GM23338 (cell line): ENCODE measurements around the gene ATXN7. TPM values are rescaled to one million over a fixed set of nuclear protein-coding genes. Genes with fewer than 3 reads are reported as not detected.
A peak's percentile ranks its signal among the peaks of the same experiment; 100 is the strongest.

Source experiments
- ATAC-seq: fragments of 200-7000 bp; cut with Tn5 transposase; 3 replicates; pipeline ENCODE4 v1.9.1; 2020
- DNase-seq: peaks from one replicate; pipeline ENCODE4 v3.0.0-alpha.2; 2015; ENCODE audit warnings: low spot score
- H2AFZ ChIP-seq: fragments of 200-600 bp; sonication (generic); 2 replicates; pipeline ENCODE4 v1.8.0; 2016; ENCODE audit warnings: antibody characterized with exemption, mild to moderate bottlenecking, moderate library complexity
- H3F3A ChIP-seq: fragments of 200-600 bp; sonication (generic); replicated peaks from 2 replicates; pipeline ENCODE4 v1.8.0; 2017; ENCODE audit warnings: antibody characterized with exemption, mixed run types, low read depth
- H3K27ac ChIP-seq: fragments of 200-600 bp; sonication (generic); 2 replicates; pipeline ENCODE4 v1.6.1; 2016; ENCODE audit warnings: low read depth
- H3K27me3 ChIP-seq: fragments of 200-600 bp; sonication (generic); 2 replicates; pipeline ENCODE4 v1.8.0; 2016; ENCODE audit warnings: mild to moderate bottlenecking, mixed run types, moderate library complexity; ENCODE audit not compliant: insufficient read depth
- H3K36me3 ChIP-seq: fragments of 200-600 bp; sonication (generic); 2 replicates; pipeline ENCODE4 v1.8.0; 2016; ENCODE audit warnings: mild to moderate bottlenecking; ENCODE audit not compliant: insufficient read depth
- H3K4me1 ChIP-seq: fragments of 200-600 bp; sonication (generic); 2 replicates; pipeline ENCODE4 v1.8.0; 2016; ENCODE audit warnings: mild to moderate bottlenecking, moderate library complexity; ENCODE audit not compliant: insufficient read depth
- H3K4me2 ChIP-seq: fragments of 200-600 bp; sonication (generic); 2 replicates; pipeline ENCODE4 v1.7.1; 2017; ENCODE audit warnings: mixed run types
- H3K4me3 ChIP-seq: fragments of 200-600 bp; sonication (generic); 2 replicates; pipeline ENCODE4 v1.6.1; 2016; ENCODE audit warnings: mixed run types
- H3K79me2 ChIP-seq: fragments of 200-600 bp; sonication (generic); replicated peaks from 2 replicates; pipeline ENCODE4 v1.8.0; 2017; ENCODE audit warnings: mild to moderate bottlenecking; ENCODE audit not compliant: insufficient read depth
- H3K9me2 ChIP-seq: fragments of 200-600 bp; sonication (generic); 2 replicates; pipeline ENCODE4 v1.8.0; 2017; ENCODE audit not compliant: insufficient read depth
- H4K20me1 ChIP-seq: fragments of 200-600 bp; sonication (generic); replicated peaks from 2 replicates; pipeline ENCODE4 v1.8.0; 2017; ENCODE audit warnings: mild to moderate bottlenecking; ENCODE audit not compliant: insufficient read depth
- H3K27ac Mint-ChIP-seq: 2 replicates; pipeline ENCODE4 v1.8.0; 2020; ENCODE audit warnings: inconsistent platforms, mild to moderate bottlenecking, moderate library complexity, mixed read lengths
- H3K27me3 Mint-ChIP-seq: 3 replicates; pipeline ENCODE4 v1.8.0; 2022; ENCODE audit warnings: low read depth, mild to moderate bottlenecking, moderate library complexity, mixed read lengths, inconsistent platforms; ENCODE audit not compliant: insufficient read depth, poor library complexity
- H3K36me3 Mint-ChIP-seq: 3 replicates; pipeline ENCODE4 v1.8.0; 2021; ENCODE audit warnings: low read depth, mild to moderate bottlenecking, inconsistent platforms, moderate library complexity, mixed read lengths
- H3K4me1 Mint-ChIP-seq: 3 replicates; pipeline ENCODE4 v1.8.0; 2020; ENCODE audit warnings: mild to moderate bottlenecking, inconsistent platforms, mixed read lengths
- H3K4me3 Mint-ChIP-seq: 3 replicates; pipeline ENCODE4 v1.8.0; 2021; ENCODE audit warnings: moderate library complexity, mild to moderate bottlenecking, inconsistent platforms, mixed read lengths
- H3K9me3 Mint-ChIP-seq: 3 replicates; pipeline ENCODE4 v1.8.0; 2020; ENCODE audit warnings: moderate library complexity, mild to moderate bottlenecking, inconsistent platforms, mixed read lengths
- CREB1 ChIP-seq: fragments of 250-450 bp; sonication (Bioruptor Pico); IDR thresholded peaks from 2 replicates; pipeline ENCODE4 v1.5.0; 2020; ENCODE audit warnings: low read depth, mild to moderate bottlenecking, moderate library complexity
- EZH2 ChIP-seq: fragments of 200-600 bp; sonication (generic); IDR thresholded peaks from one replicate; pipeline ENCODE4 v1.8.0; 2017; ENCODE audit warnings: antibody characterized with exemption, mild to moderate bottlenecking, low read depth; ENCODE audit not compliant: unreplicated experiment
- EZH2phosphoT487 ChIP-seq: fragments of 200-600 bp; sonication (generic); IDR thresholded peaks from one replicate; pipeline ENCODE4 v1.8.1; 2018; ENCODE audit warnings: antibody characterized with exemption; ENCODE audit not compliant: unreplicated experiment
- JUNB ChIP-seq: IDR thresholded peaks from one replicate; pipeline ENCODE4 v1.6.1; 2016; ENCODE audit warnings: antibody characterized with exemption; ENCODE audit not compliant: unreplicated experiment
- NANOG ChIP-seq: IDR thresholded peaks from 2 replicates; pipeline ENCODE4 v1.6.1; 2016; ENCODE audit warnings: antibody characterized with exemption, borderline replicate concordance
- POLR2AphosphoS5 ChIP-seq: IDR thresholded peaks from 2 replicates; pipeline ENCODE4 v1.6.1; 2016; ENCODE audit warnings: antibody characterized with exemption, low read depth
- STAT1 ChIP-seq: IDR thresholded peaks from one replicate; pipeline ENCODE4 v1.6.1; 2016; ENCODE audit warnings: antibody characterized with exemption; ENCODE audit not compliant: unreplicated experiment
- ZNF114 ChIP-seq: fragments of 250-450 bp; sonication (Bioruptor Pico); IDR thresholded peaks from 2 replicates; pipeline ENCODE4 v1.5.0; 2020; ENCODE audit warnings: mild to moderate bottlenecking, moderate library complexity
- ZNF331 ChIP-seq: fragments of 250-450 bp; sonication (Bioruptor Pico); IDR thresholded peaks from 2 replicates; pipeline ENCODE4 v1.5.0; 2020; ENCODE audit warnings: low read depth, mild to moderate bottlenecking, moderate library complexity
- polyA plus RNA-seq: library from polyadenylated mRNA; unstranded; fragments of >200 nt; fragmentation: Nextera tagmentation; extraction: Ambion mirVana; gene quantifications from 2 replicates; pipeline ENCODE4 v1.2.1, GENCODE V29; 2016
- total RNA-seq: library from RNA; depleted of rRNA; stranded (reverse); fragments of >200 nt; shearing (Covaris generic); gene quantifications from 2 replicates; pipeline ENCODE4 v1.2.3, GENCODE V29; 2014
- TF ChIP-seq, protein P1 (sequence below), 2 experiments: fragments of 200-600 bp in 1 of 2; sonication (generic) in 1 of 2; conservative IDR thresholded peaks; 2 replicates each; pipeline versions ENCODE4 v1.5.1 to v1.6.1; 2016 to 2017; ENCODE audit warnings: antibody characterized with exemption in 2 of 2, low read depth in 2 of 2, mild to moderate bottlenecking in 2 of 2, moderate library complexity in 1 of 2
- TF ChIP-seq, protein P2 (sequence below): fragments of 250-450 bp; sonication (Bioruptor Pico); IDR thresholded peaks from 2 replicates; pipeline ENCODE4 v1.5.0; 2020; ENCODE audit warnings: mild to moderate bottlenecking, moderate library complexity
- TF ChIP-seq, protein P3 (sequence below): IDR thresholded peaks from 2 replicates; pipeline ENCODE4 v1.6.1; 2016; ENCODE audit warnings: antibody characterized with exemption

The ATXN7 gene
- total and polyA plus RNA-seq, 2 experiments from 2014 or later = 4.0 to 17.2 TPM

DNA sequence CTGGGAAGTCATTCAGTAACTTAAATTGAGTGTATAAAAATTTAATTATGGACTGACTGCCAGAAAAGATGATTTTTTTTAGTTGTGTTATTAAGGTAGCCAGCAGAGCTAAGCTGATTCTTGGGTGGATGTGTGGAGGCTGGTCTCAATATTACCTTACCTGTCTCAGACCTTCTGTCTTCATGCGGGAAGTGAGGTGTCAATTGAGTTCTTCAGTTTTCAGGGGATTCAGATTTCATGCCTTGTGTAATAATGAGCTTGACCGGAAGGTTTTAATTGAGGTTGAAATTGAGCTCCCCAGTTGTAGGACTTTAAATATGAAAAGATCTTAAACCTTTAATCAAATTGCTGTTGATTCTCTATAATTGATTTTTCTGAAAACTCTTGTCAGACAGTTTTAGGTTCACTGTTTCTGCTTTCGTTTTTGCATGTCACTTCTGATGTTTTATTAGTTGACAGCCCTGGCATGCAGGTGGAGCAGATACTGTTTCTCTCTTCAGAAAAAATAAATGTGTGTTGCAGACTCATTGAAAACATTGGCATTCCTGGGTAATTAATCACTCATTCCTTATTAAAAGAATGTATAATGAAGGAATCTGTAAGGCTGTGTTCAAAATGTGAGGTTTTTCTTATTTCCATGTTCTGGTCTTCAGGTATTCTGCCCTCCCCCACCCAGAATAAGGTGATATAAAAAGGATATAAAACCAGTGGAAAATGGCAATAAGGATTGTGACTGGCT lies 105.1 kb downstream of the ATXN7 start:
- no peaks in the 10 kb centered on the region for H3K36me3 ChIP-seq
- Mint-ChIP-seq H3K36me3 (no peaks in the 10 kb centered on the region), H3K27ac (peak overlapping the region; percentile 33; the same call in 1 of the 2 replicates), H3K4me3 (peak overlapping the region; percentile 47), H3K9me3 (no peaks in the 10 kb centered on the region), H3K27me3 (no peaks in the 10 kb centered on the region), H3K4me1 (peaks cover 86% of the 10 kb centered on the region)
- peaks cover 23% of the 10 kb centered on the region for H3K79me2 ChIP-seq
- no peaks in the 10 kb centered on the region for H3K27me3 ChIP-seq
- ATAC-seq (no peak), DNase-seq (no peak)
- no peaks in the 10 kb centered on the region for H4K20me1 ChIP-seq
- H3K4me3 ChIP-seq = peak overlapping the region; percentile 10
- H2AFZ ChIP-seq = no peak overlapping the region
- no peaks in the 10 kb centered on the region for H3K9me2 ChIP-seq
- H3K4me1 ChIP-seq = peaks cover 74% of the 10 kb centered on the region
- peak overlapping the region; percentile 65; the same call in 1 of the 2 replicates for H3K27ac ChIP-seq
- H3K4me2 ChIP-seq = peak overlapping the region; percentile 58
- TF ChIP-seq STAT1 (no peak), NANOG (no peak), ZNF114 (CRISPR knock-in tag) (no peak), JUNB (no peak), POLR2AphosphoS5 (no peak), ZNF331 (CRISPR knock-in tag) (no peak), CREB1 (CRISPR knock-in tag) (no peak), EZH2phosphoT487 (no peak), EZH2 (no peak)
- TF ChIP-seq, protein P1, sequence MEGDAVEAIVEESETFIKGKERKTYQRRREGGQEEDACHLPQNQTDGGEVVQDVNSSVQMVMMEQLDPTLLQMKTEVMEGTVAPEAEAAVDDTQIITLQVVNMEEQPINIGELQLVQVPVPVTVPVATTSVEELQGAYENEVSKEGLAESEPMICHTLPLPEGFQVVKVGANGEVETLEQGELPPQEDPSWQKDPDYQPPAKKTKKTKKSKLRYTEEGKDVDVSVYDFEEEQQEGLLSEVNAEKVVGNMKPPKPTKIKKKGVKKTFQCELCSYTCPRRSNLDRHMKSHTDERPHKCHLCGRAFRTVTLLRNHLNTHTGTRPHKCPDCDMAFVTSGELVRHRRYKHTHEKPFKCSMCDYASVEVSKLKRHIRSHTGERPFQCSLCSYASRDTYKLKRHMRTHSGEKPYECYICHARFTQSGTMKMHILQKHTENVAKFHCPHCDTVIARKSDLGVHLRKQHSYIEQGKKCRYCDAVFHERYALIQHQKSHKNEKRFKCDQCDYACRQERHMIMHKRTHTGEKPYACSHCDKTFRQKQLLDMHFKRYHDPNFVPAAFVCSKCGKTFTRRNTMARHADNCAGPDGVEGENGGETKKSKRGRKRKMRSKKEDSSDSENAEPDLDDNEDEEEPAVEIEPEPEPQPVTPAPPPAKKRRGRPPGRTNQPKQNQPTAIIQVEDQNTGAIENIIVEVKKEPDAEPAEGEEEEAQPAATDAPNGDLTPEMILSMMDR (conservative IDR thresholded peaks at IDR 0.05; ENCODE audit: low read depth in 2 of 2) = no peak
- TF ChIP-seq, protein P2, sequence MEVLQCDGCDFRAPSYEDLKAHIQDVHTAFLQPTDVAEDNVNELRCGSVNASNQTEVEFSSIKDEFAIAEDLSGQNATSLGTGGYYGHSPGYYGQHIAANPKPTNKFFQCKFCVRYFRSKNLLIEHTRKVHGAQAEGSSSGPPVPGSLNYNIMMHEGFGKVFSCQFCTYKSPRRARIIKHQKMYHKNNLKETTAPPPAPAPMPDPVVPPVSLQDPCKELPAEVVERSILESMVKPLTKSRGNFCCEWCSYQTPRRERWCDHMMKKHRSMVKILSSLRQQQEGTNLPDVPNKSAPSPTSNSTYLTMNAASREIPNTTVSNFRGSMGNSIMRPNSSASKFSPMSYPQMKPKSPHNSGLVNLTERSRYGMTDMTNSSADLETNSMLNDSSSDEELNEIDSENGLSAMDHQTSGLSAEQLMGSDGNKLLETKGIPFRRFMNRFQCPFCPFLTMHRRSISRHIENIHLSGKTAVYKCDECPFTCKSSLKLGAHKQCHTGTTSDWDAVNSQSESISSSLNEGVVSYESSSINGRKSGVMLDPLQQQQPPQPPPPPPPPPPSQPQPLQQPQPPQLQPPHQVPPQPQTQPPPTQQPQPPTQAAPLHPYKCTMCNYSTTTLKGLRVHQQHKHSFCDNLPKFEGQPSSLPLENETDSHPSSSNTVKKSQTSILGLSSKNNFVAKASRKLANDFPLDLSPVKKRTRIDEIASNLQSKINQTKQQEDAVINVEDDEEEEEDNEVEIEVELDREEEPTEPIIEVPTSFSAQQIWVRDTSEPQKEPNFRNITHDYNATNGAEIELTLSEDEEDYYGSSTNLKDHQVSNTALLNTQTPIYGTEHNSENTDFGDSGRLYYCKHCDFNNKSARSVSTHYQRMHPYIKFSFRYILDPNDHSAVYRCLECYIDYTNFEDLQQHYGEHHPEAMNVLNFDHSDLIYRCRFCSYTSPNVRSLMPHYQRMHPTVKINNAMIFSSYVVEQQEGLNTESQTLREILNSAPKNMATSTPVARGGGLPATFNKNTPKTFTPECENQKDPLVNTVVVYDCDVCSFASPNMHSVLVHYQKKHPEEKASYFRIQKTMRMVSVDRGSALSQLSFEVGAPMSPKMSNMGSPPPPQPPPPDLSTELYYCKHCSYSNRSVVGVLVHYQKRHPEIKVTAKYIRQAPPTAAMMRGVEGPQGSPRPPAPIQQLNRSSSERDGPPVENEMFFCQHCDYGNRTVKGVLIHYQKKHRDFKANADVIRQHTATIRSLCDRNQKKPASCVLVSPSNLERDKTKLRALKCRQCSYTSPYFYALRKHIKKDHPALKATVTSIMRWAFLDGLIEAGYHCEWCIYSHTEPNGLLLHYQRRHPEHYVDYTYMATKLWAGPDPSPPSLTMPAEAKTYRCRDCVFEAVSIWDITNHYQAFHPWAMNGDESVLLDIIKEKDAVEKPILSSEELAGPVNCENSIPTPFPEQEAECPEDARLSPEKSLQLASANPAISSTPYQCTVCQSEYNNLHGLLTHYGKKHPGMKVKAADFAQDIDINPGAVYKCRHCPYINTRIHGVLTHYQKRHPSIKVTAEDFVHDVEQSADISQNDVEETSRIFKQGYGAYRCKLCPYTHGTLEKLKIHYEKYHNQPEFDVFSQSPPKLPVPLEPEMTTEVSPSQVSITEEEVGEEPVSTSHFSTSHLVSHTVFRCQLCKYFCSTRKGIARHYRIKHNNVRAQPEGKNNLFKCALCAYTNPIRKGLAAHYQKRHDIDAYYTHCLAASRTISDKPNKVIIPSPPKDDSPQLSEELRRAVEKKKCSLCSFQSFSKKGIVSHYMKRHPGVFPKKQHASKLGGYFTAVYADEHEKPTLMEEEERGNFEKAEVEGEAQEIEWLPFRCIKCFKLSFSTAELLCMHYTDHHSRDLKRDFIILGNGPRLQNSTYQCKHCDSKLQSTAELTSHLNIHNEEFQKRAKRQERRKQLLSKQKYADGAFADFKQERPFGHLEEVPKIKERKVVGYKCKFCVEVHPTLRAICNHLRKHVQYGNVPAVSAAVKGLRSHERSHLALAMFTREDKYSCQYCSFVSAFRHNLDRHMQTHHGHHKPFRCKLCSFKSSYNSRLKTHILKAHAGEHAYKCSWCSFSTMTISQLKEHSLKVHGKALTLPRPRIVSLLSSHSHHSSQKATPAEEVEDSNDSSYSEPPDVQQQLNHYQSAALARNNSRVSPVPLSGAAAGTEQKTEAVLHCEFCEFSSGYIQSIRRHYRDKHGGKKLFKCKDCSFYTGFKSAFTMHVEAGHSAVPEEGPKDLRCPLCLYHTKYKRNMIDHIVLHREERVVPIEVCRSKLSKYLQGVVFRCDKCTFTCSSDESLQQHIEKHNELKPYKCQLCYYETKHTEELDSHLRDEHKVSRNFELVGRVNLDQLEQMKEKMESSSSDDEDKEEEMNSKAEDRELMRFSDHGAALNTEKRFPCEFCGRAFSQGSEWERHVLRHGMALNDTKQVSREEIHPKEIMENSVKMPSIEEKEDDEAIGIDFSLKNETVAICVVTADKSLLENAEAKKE (CRISPR knock-in tag) = no peak
- TF ChIP-seq, protein P3, sequence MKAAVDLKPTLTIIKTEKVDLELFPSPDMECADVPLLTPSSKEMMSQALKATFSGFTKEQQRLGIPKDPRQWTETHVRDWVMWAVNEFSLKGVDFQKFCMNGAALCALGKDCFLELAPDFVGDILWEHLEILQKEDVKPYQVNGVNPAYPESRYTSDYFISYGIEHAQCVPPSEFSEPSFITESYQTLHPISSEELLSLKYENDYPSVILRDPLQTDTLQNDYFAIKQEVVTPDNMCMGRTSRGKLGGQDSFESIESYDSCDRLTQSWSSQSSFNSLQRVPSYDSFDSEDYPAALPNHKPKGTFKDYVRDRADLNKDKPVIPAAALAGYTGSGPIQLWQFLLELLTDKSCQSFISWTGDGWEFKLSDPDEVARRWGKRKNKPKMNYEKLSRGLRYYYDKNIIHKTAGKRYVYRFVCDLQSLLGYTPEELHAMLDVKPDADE = no peak
- H3F3A ChIP-seq = no peaks in the 10 kb centered on the region
